Fibroblast of skin of back (primary cell): ENCODE results near the gene MMEL1.
A peak's percentile ranks its signal among the peaks of the same experiment; 100 is the strongest.
"Not testable (repeated sequence)": the region's sequence is repeated elsewhere in the genome, so short reads cannot be mapped to it uniquely, and the experiment has no call there.

Experiments used
- DNase-seq: peaks from one replicate; pipeline ENCODE4 v3.0.0-alpha.2; 2013

MMEL1 gene

GRCh38 chr1:2554621-2555387, 78.0 kb downstream of the MMEL1 start:
- DNase-seq, result no peak

- no peak for DNase-seq
Observed at GRCh38 chr1:2553871-2554620, 78.8 kb downstream of the MMEL1 start.

- DNase-seq, result not testable (repeated sequence)
Observed at GRCh38 chr1:2553076-2553475, 79.7 kb downstream of the MMEL1 start.

GRCh38 chr1:2552189-2552588, 80.6 kb downstream of the MMEL1 start:
- DNase-seq, result no peak

GRCh38 chr1:2551544-2551943, 81.3 kb downstream of the MMEL1 start:
- DNase-seq, result not testable (repeated sequence)

- not testable (repeated sequence) for DNase-seq
Observed at GRCh38 chr1:2550309-2550861, 82.4 kb downstream of the MMEL1 start.

- DNase-seq, result not testable (repeated sequence)
Observed at GRCh38 chr1:2549367-2550029, 83.3 kb downstream of the MMEL1 start.

GRCh38 chr1:2548068-2548589, 84.7 kb downstream of the MMEL1 start:
- DNase-seq, result peak; percentile 62

- DNase-seq, result no peak
Observed at GRCh38 chr1:2547210-2548067, 85.4 kb downstream of the MMEL1 start.

- DNase-seq, result peak; percentile 88
Observed at GRCh38 chr1:2546515-2547209, 86.2 kb downstream of the MMEL1 start.

- peak; percentile 82 for DNase-seq
Observed at GRCh38 chr1:2545754-2546514, 86.9 kb downstream of the MMEL1 start.

- no peak for DNase-seq
Observed at GRCh38 chr1:2544875-2545640, 87.8 kb downstream of the MMEL1 start.

- DNase-seq, result no peak
Observed at GRCh38 chr1:2544093-2544874, 88.5 kb downstream of the MMEL1 start.

GRCh38 chr1:2543543-2544092, 89.2 kb downstream of the MMEL1 start:
- peak; percentile 45 for DNase-seq

GRCh38 chr1:2542246-2542915, 90.4 kb downstream of the MMEL1 start:
- DNase-seq, result no peak

- DNase-seq, result peak; percentile 50
Observed at GRCh38 chr1:2541619-2542245, 91.1 kb downstream of the MMEL1 start.

GRCh38 chr1:2540816-2541492, 91.9 kb downstream of the MMEL1 start:
- no peak for DNase-seq
